Measurements from ENCODE around the gene HBQ1.
"Not testable (repeated sequence)": the region's sequence is repeated elsewhere in the genome, so short reads cannot be mapped to it uniquely, and the experiment has no call there.

DNA sequence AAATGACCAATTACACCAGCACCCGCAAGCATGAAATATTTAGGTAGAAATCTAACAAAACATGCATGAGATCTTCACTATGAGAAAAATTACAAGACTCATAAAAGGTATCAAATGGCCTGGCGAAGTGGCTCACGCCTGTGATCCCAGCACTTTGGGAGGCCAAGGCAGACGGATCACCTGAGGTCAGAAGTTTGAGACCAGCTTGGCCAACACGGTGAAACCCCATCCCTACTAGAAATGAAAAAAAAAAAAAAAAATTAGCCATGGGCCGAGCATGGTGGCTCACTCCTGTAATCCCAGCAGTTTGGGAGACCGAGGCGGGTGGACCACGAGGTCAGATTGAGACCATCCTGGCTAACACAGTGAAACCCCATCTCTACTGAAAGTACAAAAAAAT, 23.8 kb downstream of the HBQ1 start:
- TF ChIP-seq, protein P1, sequence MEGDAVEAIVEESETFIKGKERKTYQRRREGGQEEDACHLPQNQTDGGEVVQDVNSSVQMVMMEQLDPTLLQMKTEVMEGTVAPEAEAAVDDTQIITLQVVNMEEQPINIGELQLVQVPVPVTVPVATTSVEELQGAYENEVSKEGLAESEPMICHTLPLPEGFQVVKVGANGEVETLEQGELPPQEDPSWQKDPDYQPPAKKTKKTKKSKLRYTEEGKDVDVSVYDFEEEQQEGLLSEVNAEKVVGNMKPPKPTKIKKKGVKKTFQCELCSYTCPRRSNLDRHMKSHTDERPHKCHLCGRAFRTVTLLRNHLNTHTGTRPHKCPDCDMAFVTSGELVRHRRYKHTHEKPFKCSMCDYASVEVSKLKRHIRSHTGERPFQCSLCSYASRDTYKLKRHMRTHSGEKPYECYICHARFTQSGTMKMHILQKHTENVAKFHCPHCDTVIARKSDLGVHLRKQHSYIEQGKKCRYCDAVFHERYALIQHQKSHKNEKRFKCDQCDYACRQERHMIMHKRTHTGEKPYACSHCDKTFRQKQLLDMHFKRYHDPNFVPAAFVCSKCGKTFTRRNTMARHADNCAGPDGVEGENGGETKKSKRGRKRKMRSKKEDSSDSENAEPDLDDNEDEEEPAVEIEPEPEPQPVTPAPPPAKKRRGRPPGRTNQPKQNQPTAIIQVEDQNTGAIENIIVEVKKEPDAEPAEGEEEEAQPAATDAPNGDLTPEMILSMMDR (IDR thresholded peaks at IDR 0.05) = not testable (repeated sequence)
- not testable (repeated sequence) for TF ChIP-seq POLR2A (IDR thresholded peaks at IDR 0.05)
